Right lobe of liver (tissue), 6 donors: Measurements from ENCODE around the gene CDYL. TPM values are rescaled to one million over a fixed set of nuclear protein-coding genes. Genes with fewer than 3 reads are reported as not detected.

Experiments used
- ATAC-seq, 4 donors: fragments of 200-7000 bp; cut with Tn5 transposase; one replicate each; pipeline ENCODE4 v1.9.1; 2020; ENCODE audit warnings: mild to moderate bottlenecking in 4 of 4, moderate library complexity in 4 of 4
- DNase-seq, 3 donors: peaks; one replicate each; pipeline ENCODE4 v3.0.0-alpha.2; 2020
- H3K27ac ChIP-seq, 3 donors: fragments of 200-600 bp; one replicate each; pipeline ENCODE4 v1.8.0; 2022
- H3K27me3 ChIP-seq, 2 donors: fragments of 200-600 bp; one replicate each; pipeline ENCODE4 v1.8.0; 2022
- H3K36me3 ChIP-seq, 4 donors: fragments of 200-600 bp; sonication (generic) in 1 of 4; one replicate each; pipeline versions ENCODE4 v1.5.1 to v1.8.0; 2017 to 2022; ENCODE audit warnings: control low read depth in 1 of 4
- H3K4me1 ChIP-seq, 4 donors: fragments of 200-600 bp; sonication (generic) in 1 of 4; one replicate each; pipeline versions ENCODE4 v1.5.1 to v1.8.0; 2017 to 2022; ENCODE audit warnings: control low read depth in 1 of 4
- H3K4me3 ChIP-seq, 3 donors: fragments of 200-600 bp; one replicate each; pipeline ENCODE4 v1.8.0; 2022
- H3K9me3 ChIP-seq, 4 donors: fragments of 200-600 bp; sonication (generic) in 1 of 4; one replicate each; pipeline versions ENCODE4 v1.5.1 to v1.8.0; 2017 to 2022; ENCODE audit warnings: control low read depth in 1 of 4
- CTCF ChIP-seq, 4 donors: fragments of 200-600 bp in 3 of 4; fragments of 450-650 bp in 1 of 4; IDR thresholded peaks; one replicate each; pipeline versions ENCODE4 v1.5.1 to v1.8.0; 2016 to 2022; ENCODE audit warnings: antibody characterized with exemption in 4 of 4, mild to moderate bottlenecking in 2 of 4
- POLR2A ChIP-seq: fragments of 450-650 bp; IDR thresholded peaks from one replicate; pipeline ENCODE4 v1.6.1; 2017; ENCODE audit warnings: antibody characterized with exemption, mild to moderate bottlenecking
- WGBS: methylation state at CpG from one replicate; pipeline ENCODE4 v1.1.6; 2018; ENCODE audit warnings: low coverage, low lambda C conversion rate; ENCODE audit not compliant: insufficient coverage; ENCODE audit errors: missing lambda C conversion rate; 5-methylcytosine and 5-hydroxymethylcytosine counted together
- intact Hi-C, 2 donors: fragments of 100-400 bp; cut with DNase I; formaldehyde crosslinking; loops; one replicate each; pipeline versions ENCODE4 v1.11.2 to v1.14.1; 2022
- total RNA-seq, 6 experiments: library from RNA; depleted of rRNA in 2 of 6; stranded (reverse); fragments of >200 nt in 2 of 6; fragmentation: NEBNext Ultra II Directional in 3 of 6; extraction: Animal tissue kit (Norgen Biotek cat#: 25700) in 3 of 6; gene quantifications; one replicate each; pipeline versions ENCODE4 v1.1.0 to v1.2.4, GENCODE V29; 2016 to 2023
- donor health status: DM: no; HTN: yes; CAD: no.
- donor health status: DM: no; HTN: no; CAD: no.
- donor health status: DM: no; HTN: no; CAD: no.
- donor health status: DM: no; HTN: yes; CAD: no.
- donor health status: DM: no; HTN: yes; CAD: no.

The CDYL gene
- total RNA-seq, 6 experiments from 2014 or later, result 5.0 to 16.1 (median 13.1) TPM

GRCh38 chr6:4763921-4764320 is 12.3 kb upstream of the CDYL start:
- ATAC-seq (no peak), DNase-seq (no peak)
- whole genome bisulfite sequencing, result 57% methylated on average over 1 of the region's 1 CpG

GRCh38 chr6:4768815-4769214 is 7.4 kb upstream of the CDYL start:
- Histone ChIP-seq H3K4me3 (no peak overlapping the region), H3K36me3 (no peaks in the 10 kb centered on the region), H3K27ac (no peak overlapping the region), H3K27me3 (no peaks in the 10 kb centered on the region), H3K9me3 (peaks cover 0 to 2% (median 0%) of the 10 kb centered on the region in 4 donors), H3K4me1 (no peaks in the 10 kb centered on the region)
- intact Hi-C loops, result no loop called here
- TF ChIP-seq CTCF (IDR thresholded peaks at IDR 0.05) (no peak), POLR2A (no peak)
- ATAC-seq, result no peak
- WGBS, result 56% methylated on average over 7 of the region's 7 CpGs
- no peak for DNase-seq

More at GRCh38 chr6:4763921-4764320, 12.3 kb upstream of the CDYL start:
- H3K27ac ChIP-seq, result no peak overlapping the region
- intact Hi-C loops, result no loop called here
- peaks cover 0 to 2% (median 0%) of the 10 kb centered on the region in 4 donors for H3K9me3 ChIP-seq
- TF ChIP-seq POLR2A (no peak), CTCF (IDR thresholded peaks at IDR 0.05) (no peak)
- no peak overlapping the region for H3K4me3 ChIP-seq
- H3K36me3 ChIP-seq, result no peaks in the 10 kb centered on the region
- H3K27me3 ChIP-seq, result no peaks in the 10 kb centered on the region
- no peaks in the 10 kb centered on the region for H3K4me1 ChIP-seq

GRCh38 chr6:4772750-4773149 is 3.5 kb upstream of the CDYL start:
- peaks cover 0 to 7% (median 0%) of the 10 kb centered on the region in 4 donors for H3K4me1 ChIP-seq
- H3K27me3 ChIP-seq, result no peaks in the 10 kb centered on the region
- no peak overlapping the region for H3K4me3 ChIP-seq
- DNase-seq, result no peak
- TF ChIP-seq POLR2A (no peak), CTCF (IDR thresholded peaks at IDR 0.05) (no peak)
- H3K27ac ChIP-seq, result no peak overlapping the region
- WGBS, result 31% methylated on average over 5 of the region's 5 CpGs
- intact Hi-C loops, result no loop called here
- no peaks in the 10 kb centered on the region for H3K9me3 ChIP-seq
- ATAC-seq, result no peak
- H3K36me3 ChIP-seq, result no peaks in the 10 kb centered on the region

- TF ChIP-seq CTCF (IDR thresholded peaks at IDR 0.05) (no peak), POLR2A (no peak)
- ATAC-seq (no peak), DNase-seq (no peak)
- intact Hi-C loops, result no loop called here
- no peaks in the 10 kb centered on the region for H3K27me3 ChIP-seq
- no peak overlapping the region for H3K4me3 ChIP-seq
- no peak overlapping the region for H3K27ac ChIP-seq
- H3K9me3 ChIP-seq, result no peaks in the 10 kb centered on the region
- WGBS, result 26% methylated on average over 7 of the region's 7 CpGs
- no peaks in the 10 kb centered on the region for H3K36me3 ChIP-seq
- H3K4me1 ChIP-seq, result peaks cover 0 to 7% (median 0%) of the 10 kb centered on the region in 4 donors
These were observed 3.0 kb upstream of the CDYL start for GRCh38 chr6:4773181-4773580.

- Histone ChIP-seq H3K4me3 (no peak overlapping the region), H3K27ac (no peak overlapping the region), H3K4me1 (peaks cover 0 to 7% (median 0%) of the 10 kb centered on the region in 4 donors), H3K9me3 (no peaks in the 10 kb centered on the region), H3K27me3 (no peaks in the 10 kb centered on the region), H3K36me3 (no peaks in the 10 kb centered on the region)
- 32% methylated on average over 6 of the region's 6 CpGs for WGBS
- DNase-seq, result no peak
- TF ChIP-seq POLR2A (no peak), CTCF (IDR thresholded peaks at IDR 0.05) (no peak)
- ATAC-seq, result no peak
- intact Hi-C loops, result no loop called here
These were observed 1.9 kb upstream of the CDYL start for GRCh38 chr6:4774296-4774695.
